ENCODE measurements around the gene ZBTB8B.
"Not testable (repeated sequence)": the region's sequence is repeated elsewhere in the genome, so short reads cannot be mapped to it uniquely, and the experiment has no call there.

The ZBTB8B gene

GRCh38 chr1:32464716-32465577, at the start of gene ZBTB8B:
Gene ZBTB8B, plus strand, starts transcription at chr1:32465072. Its CDS starts 5,553 bp downstream, at chr1:32470625.
- no peak for DNase-seq (ENCODE audit: extremely low read depth, low read depth)

GRCh38 chr1:32421775-32422174, 43.1 kb upstream of the ZBTB8B start:
- DNase-seq (ENCODE audit: extremely low read depth, low read depth): no peak
- TF ChIP-seq CTCF (IDR thresholded peaks at IDR 0.05; ENCODE audit: low read depth, low read length): no peak

More at GRCh38 chr1:32464716-32465577, at the start of gene ZBTB8B:
- TF ChIP-seq CTCF (IDR thresholded peaks at IDR 0.05; ENCODE audit: low read depth, low read length): no peak

- no peak for TF ChIP-seq CTCF (IDR thresholded peaks at IDR 0.05; ENCODE audit: low read depth, low read length)
- no peak for DNase-seq (ENCODE audit: extremely low read depth, low read depth)
These were observed 38.2 kb upstream of the ZBTB8B start for GRCh38 chr1:32426489-32427255.

GRCh38 chr1:32427264-32427963, 37.5 kb upstream of the ZBTB8B start:
- DNase-seq (ENCODE audit: extremely low read depth, low read depth): no peak
- no peak for TF ChIP-seq CTCF (IDR thresholded peaks at IDR 0.05; ENCODE audit: low read depth, low read length)

GRCh38 chr1:32431736-32432400, 33.0 kb upstream of the ZBTB8B start:
- DNase-seq (ENCODE audit: extremely low read depth, low read depth): no peak
- no peak for TF ChIP-seq CTCF (IDR thresholded peaks at IDR 0.05; ENCODE audit: low read depth, low read length)

GRCh38 chr1:32438136-32438535, 26.7 kb upstream of the ZBTB8B start:
- DNase-seq (ENCODE audit: extremely low read depth, low read depth): no peak
- TF ChIP-seq CTCF (IDR thresholded peaks at IDR 0.05; ENCODE audit: low read depth, low read length): no peak

- not testable (repeated sequence) for DNase-seq (ENCODE audit: extremely low read depth, low read depth)
These were observed 26.1 kb upstream of the ZBTB8B start for GRCh38 chr1:32438777-32439176.

- DNase-seq (ENCODE audit: extremely low read depth, low read depth): not testable (repeated sequence)
These were observed 23.4 kb upstream of the ZBTB8B start for GRCh38 chr1:32441467-32441866.

Measured in AG09319 (cell line).